A673 (cell line): ENCODE results near the gene DYTN.

Experiments
- CTCF ChIP-seq: fragments of 300-800, 200-600 bp; sonication (generic); conservative IDR thresholded peaks from 2 replicates; pipeline ENCODE4 v1.5.1; 2017; ENCODE audit warnings: low read depth, mild to moderate bottlenecking, antibody characterized with exemption, low read length, moderate library complexity, mixed read lengths
- EZH2 ChIP-seq: fragments of 200-600 bp; sonication (generic); IDR thresholded peaks from 2 replicates; pipeline ENCODE4 v1.6.1; 2017; ENCODE audit warnings: borderline replicate concordance, low read depth, mild to moderate bottlenecking, mixed read lengths, antibody characterized with exemption, low read length; ENCODE audit not compliant: poor library complexity, severe bottlenecking

DNA sequence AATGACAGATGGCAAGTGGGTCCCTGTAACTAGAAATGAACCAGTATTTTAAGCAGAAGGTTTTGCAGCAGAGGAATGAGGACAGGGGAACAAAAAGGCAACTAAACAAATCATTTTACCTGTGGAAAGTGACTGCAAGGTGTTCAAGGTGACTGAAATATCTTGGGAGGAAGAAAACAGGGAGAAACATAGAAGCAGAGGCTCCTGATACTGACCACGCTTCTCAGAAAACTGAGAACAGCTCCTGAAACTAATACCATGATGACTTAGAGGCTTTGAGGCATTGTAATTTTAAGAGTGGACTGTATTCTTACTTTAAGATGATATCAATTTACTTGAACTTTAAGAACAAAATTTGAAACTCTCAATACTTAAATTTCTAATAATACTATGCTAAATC lies at the start of gene DYTN:
- TF ChIP-seq CTCF (no peak), EZH2 (no peak)
